IPS-20b (cell line): Measurements from ENCODE around the gene MTG2.

ENCODE experiments used
- H3K27ac ChIP-seq: one replicate; pipeline ENCODE4 v1.5.1; 2013; ENCODE audit warnings: low read length
- H3K27me3 ChIP-seq: 2 replicates; pipeline ENCODE4 v1.6.1; 2013; ENCODE audit warnings: mild to moderate bottlenecking, low read length, inconsistent platforms; ENCODE audit not compliant: insufficient read depth
- H3K36me3 ChIP-seq: 2 replicates; pipeline ENCODE4 v1.6.1; 2013; ENCODE audit warnings: low read depth, mild to moderate bottlenecking, inconsistent platforms, low read length, moderate library complexity; ENCODE audit not compliant: insufficient read depth
- H3K4me1 ChIP-seq: 2 replicates; pipeline ENCODE4 v1.6.1; 2013; ENCODE audit warnings: mild to moderate bottlenecking, control low read depth, inconsistent platforms, low read length, moderate library complexity; ENCODE audit not compliant: insufficient read depth
- H3K4me3 ChIP-seq: 2 replicates; pipeline ENCODE4 v1.5.1; 2013; ENCODE audit warnings: mild to moderate bottlenecking, low read length, inconsistent platforms
- H3K9ac ChIP-seq: 2 replicates; pipeline ENCODE4 v1.6.1; 2013; ENCODE audit warnings: low read depth, mild to moderate bottlenecking, inconsistent platforms, low read length, moderate library complexity
- H3K9me3 ChIP-seq: 2 replicates; pipeline ENCODE4 v1.6.1; 2013; ENCODE audit warnings: mild to moderate bottlenecking, low read depth, low read length, inconsistent platforms; ENCODE audit not compliant: insufficient read depth

The MTG2 gene

GRCh38 chr20:62158088-62158400 lies 24.8 kb upstream of the MTG2 start:
- H3K9me3 ChIP-seq = no peaks in the 10 kb centered on the region
- no peaks in the 10 kb centered on the region for H3K27me3 ChIP-seq
- peaks cover 53% of the 10 kb centered on the region for H3K36me3 ChIP-seq
- H3K9ac ChIP-seq = no peak overlapping the region
- H3K4me1 ChIP-seq = peaks cover 19% of the 10 kb centered on the region
- no peak overlapping the region for H3K27ac ChIP-seq
- no peak overlapping the region for H3K4me3 ChIP-seq

GRCh38 chr20:62158541-62158940 lies 24.3 kb upstream of the MTG2 start:
- Histone ChIP-seq H3K27ac (no peak overlapping the region), H3K4me3 (no peak overlapping the region), H3K9ac (no peak overlapping the region), H3K36me3 (peaks cover 53% of the 10 kb centered on the region), H3K27me3 (no peaks in the 10 kb centered on the region), H3K4me1 (peaks cover 19% of the 10 kb centered on the region), H3K9me3 (no peaks in the 10 kb centered on the region)

GRCh38 chr20:62159052-62159451 lies 23.8 kb upstream of the MTG2 start:
- Histone ChIP-seq H3K9me3 (no peaks in the 10 kb centered on the region), H3K4me1 (peaks cover 19% of the 10 kb centered on the region), H3K4me3 (no peak overlapping the region), H3K27ac (no peak overlapping the region), H3K27me3 (no peaks in the 10 kb centered on the region), H3K9ac (no peak overlapping the region), H3K36me3 (peaks cover 53% of the 10 kb centered on the region)

- no peaks in the 10 kb centered on the region for H3K9me3 ChIP-seq
- no peak overlapping the region for H3K4me3 ChIP-seq
- H3K27me3 ChIP-seq = no peaks in the 10 kb centered on the region
- H3K4me1 ChIP-seq = peaks cover 13% of the 10 kb centered on the region
- H3K36me3 ChIP-seq = peaks cover 53% of the 10 kb centered on the region
- no peak overlapping the region for H3K9ac ChIP-seq
- no peak overlapping the region for H3K27ac ChIP-seq
These were observed 23.0 kb upstream of the MTG2 start for GRCh38 chr20:62159839-62160238.

DNA sequence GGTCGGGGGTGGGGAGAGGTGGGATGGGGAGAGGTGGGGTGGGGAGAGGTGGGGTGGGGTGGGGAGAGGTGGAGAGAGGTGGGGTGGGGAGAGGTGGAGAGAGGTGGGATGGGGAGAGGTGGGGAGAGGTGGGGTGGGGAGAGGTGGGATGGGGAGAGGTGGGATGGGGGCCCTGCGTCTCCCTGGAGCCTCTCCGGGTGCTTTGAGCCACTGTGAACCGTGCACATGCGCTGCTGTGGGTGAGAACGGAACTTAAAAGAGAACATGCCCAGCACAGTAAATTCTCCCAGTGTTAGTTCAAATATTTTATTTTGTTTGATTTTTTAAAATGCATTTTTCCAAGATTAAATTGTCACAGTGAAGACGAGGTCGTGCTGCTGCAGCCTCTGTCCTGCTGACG lies 22.6 kb upstream of the MTG2 start:
- no peak overlapping the region for H3K9ac ChIP-seq
- H3K4me3 ChIP-seq = no peak overlapping the region
- H3K27me3 ChIP-seq = no peaks in the 10 kb centered on the region
- H3K27ac ChIP-seq = no peak overlapping the region
- peaks cover 58% of the 10 kb centered on the region for H3K36me3 ChIP-seq
- H3K9me3 ChIP-seq = no peaks in the 10 kb centered on the region
- peaks cover 9% of the 10 kb centered on the region for H3K4me1 ChIP-seq

GRCh38 chr20:62160876-62161275 lies 22.0 kb upstream of the MTG2 start:
- H3K27ac ChIP-seq = no peak overlapping the region
- peaks cover 64% of the 10 kb centered on the region for H3K36me3 ChIP-seq
- no peak overlapping the region for H3K4me3 ChIP-seq
- no peaks in the 10 kb centered on the region for H3K9me3 ChIP-seq
- no peak overlapping the region for H3K9ac ChIP-seq
- H3K4me1 ChIP-seq = peaks cover 6% of the 10 kb centered on the region; the same call in 1 of the 2 replicates
- H3K27me3 ChIP-seq = no peaks in the 10 kb centered on the region

- H3K27me3 ChIP-seq = no peaks in the 10 kb centered on the region
- H3K27ac ChIP-seq = no peak overlapping the region
- peaks cover 68% of the 10 kb centered on the region for H3K36me3 ChIP-seq
- no peak overlapping the region for H3K4me3 ChIP-seq
- peaks cover 4% of the 10 kb centered on the region; the same call in 1 of the 2 replicates for H3K4me1 ChIP-seq
- no peaks in the 10 kb centered on the region for H3K9me3 ChIP-seq
- H3K9ac ChIP-seq = no peak overlapping the region
These were observed 21.5 kb upstream of the MTG2 start for GRCh38 chr20:62161347-62161746.

GRCh38 chr20:62162765-62163484 lies 19.9 kb upstream of the MTG2 start:
- Histone ChIP-seq H3K9me3 (no peaks in the 10 kb centered on the region), H3K9ac (no peak overlapping the region), H3K4me3 (no peak overlapping the region), H3K27me3 (no peaks in the 10 kb centered on the region), H3K27ac (no peak overlapping the region), H3K4me1 (no peaks in the 10 kb centered on the region), H3K36me3 (peaks cover 76% of the 10 kb centered on the region)

DNA sequence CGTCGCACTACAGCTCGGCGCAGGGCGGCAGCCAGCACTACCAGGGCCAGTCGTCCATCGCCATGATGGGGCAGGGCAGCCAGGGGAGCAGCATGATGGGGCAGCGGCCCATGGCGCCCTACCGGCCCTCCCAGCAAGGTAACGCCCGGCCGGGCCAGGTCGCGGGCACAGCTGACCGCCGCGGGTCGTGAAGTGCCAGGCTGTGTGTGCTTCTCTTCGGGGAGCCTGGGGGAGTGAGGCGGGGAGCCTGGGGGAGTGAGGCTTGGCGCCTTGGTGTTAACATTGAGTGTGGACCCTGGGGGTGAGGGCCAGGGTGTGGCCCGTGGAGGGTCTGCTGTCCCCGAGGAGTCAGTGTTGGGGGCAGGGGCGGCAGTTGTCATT lies 19.4 kb upstream of the MTG2 start:
- Histone ChIP-seq H3K9ac (no peak overlapping the region), H3K4me1 (no peaks in the 10 kb centered on the region), H3K9me3 (no peaks in the 10 kb centered on the region), H3K27ac (no peak overlapping the region), H3K36me3 (peaks cover 82% of the 10 kb centered on the region), H3K27me3 (no peaks in the 10 kb centered on the region), H3K4me3 (no peak overlapping the region)

- Histone ChIP-seq H3K9ac (no peak overlapping the region), H3K9me3 (no peaks in the 10 kb centered on the region), H3K36me3 (peaks cover 88% of the 10 kb centered on the region), H3K4me1 (no peaks in the 10 kb centered on the region), H3K4me3 (no peak overlapping the region), H3K27ac (no peak overlapping the region), H3K27me3 (no peaks in the 10 kb centered on the region)
These were observed 18.7 kb upstream of the MTG2 start for GRCh38 chr20:62163986-62164762.

DNA sequence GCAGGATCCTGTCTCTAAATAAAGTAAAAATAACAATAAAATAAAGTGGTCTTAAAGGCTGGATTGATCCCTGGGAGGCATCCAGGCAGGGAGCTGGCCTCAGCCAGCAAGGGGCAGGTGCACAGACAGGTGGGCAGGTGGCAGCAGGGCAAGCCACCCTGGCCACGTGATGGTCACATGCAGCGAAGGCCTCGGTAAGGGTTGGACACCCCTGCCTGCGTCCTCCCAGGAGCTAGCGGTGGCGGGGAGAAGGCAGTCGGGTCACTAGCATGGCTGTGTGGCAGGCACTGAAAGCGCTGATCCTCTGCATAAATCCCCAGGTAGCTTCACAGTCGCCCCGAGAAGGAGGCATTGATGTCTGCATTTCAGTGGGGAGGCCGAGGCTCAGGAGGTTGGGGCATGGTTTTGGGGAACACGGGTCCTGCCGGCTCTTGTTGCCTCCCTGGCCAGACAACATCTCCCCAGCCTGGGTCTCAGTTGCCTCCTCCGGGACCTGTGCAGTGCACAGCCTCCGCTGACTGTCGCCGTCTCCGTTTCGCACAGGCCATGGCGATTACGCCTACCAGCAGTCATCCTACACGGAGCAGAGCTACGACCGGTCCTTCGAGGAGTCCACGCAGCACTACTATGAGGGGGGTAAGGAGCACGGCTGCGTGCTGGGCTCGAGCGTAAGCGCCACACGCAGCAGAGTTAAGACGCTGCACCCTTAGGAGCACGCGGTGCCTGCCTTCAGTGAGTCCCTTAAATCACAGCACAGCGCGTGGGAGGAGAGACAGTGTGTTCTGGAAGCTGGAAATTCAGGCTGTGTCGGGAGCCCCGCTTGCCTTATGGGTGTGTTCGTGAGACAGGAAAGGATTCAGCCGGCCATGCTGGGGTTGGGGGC lies 17.7 kb upstream of the MTG2 start:
- Histone ChIP-seq H3K4me1 (no peaks in the 10 kb centered on the region), H3K36me3 (peaks cover 83% of the 10 kb centered on the region), H3K4me3 (no peak overlapping the region), H3K9ac (no peak overlapping the region), H3K27ac (no peak overlapping the region), H3K27me3 (no peaks in the 10 kb centered on the region), H3K9me3 (no peaks in the 10 kb centered on the region)
